Forelimb muscle (tissue), 1 donor: Measurements from ENCODE around the gene CAMTA1. TPM values are rescaled to one million over a fixed set of nuclear protein-coding genes. Genes with fewer than 3 reads are reported as not detected.

Source experiments
- DNase-seq: peaks from one replicate; pipeline ENCODE4 v3.0.0-alpha.2; 2013; ENCODE audit warnings: low read depth
- polyA plus RNA-seq: library from polyadenylated mRNA; unstranded; fragments of 120-200 nt; gene quantifications from one replicate; pipeline ENCODE4 v1.2.1, GENCODE V29; 2013; ENCODE audit not compliant: insufficient read length

The CAMTA1 gene
- polyA plus RNA-seq, 1 donor: 43.5 TPM

GRCh38 chr1:7040969-7041695 is 255.9 kb downstream of the CAMTA1 start:
- DNase-seq: no peak

DNA sequence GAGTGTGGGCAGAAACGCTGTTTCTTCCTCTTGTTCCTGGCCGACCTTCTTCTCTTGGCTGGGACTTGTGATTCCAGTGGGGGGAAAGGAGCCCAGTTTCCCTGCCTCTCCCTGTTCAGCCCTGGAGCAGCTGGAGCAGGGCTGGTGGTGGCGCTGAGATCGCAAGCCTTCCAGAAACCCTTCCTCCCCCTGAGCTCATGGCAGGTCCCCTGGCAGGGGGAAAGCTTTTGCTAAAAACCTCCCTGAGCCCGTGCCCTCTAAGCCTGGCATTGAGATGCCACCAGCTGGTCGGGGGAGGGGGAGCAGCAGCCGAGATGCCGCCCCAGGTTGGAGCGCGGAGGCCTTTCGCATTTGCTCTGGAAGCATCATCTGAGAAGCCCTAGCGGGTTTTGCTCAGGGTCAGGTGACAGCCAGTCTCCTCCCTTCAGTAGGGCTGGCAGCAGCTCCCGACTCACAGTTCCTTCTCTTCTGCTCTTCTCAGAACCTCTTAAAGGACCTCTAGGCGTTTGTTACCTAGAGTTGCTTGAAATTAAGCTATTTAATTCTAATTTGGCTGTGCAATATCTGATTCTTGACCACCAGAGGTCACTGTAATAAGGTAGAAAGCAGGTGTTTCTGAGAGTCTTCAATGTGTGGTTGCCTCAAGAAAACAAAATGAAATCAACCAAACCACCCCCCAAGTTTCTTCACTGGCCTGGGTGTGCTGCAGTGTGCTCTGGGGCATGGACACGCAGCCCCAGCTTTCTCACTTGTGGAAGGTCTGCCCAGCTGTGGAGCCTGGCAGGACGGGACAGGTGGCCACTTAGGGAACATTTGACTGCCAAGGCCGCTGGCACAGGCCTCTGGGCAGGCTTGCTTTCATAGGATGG is 257.3 kb downstream of the CAMTA1 start:
- DNase-seq: no peak

GRCh38 chr1:7043191-7043549 is 257.9 kb downstream of the CAMTA1 start:
- no peak for DNase-seq

- DNase-seq: no peak
Measured at GRCh38 chr1:7043719-7044535, 258.7 kb downstream of the CAMTA1 start.

- no peak for DNase-seq
Measured at GRCh38 chr1:7045897-7046296, 260.6 kb downstream of the CAMTA1 start.

DNA sequence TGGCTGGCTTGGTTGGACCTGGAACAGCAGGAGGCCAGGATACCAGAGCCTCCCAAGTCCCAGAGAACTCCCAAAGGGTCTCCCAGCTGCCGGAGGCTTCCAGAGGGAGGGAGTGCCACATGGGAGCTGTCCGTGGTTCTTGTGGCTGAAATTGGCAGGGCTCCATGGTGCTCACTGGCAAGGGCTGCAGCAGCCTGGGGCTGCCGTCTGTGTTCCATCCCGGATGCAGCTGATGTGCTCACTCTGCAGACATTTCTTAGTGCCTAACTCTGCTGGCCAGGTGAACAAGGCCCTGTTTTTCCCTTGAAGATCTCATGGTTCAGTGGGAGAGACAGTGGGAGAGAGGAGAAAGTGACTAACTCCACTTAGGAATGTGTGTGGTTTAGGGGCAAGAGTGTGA is 261.1 kb downstream of the CAMTA1 start:
- DNase-seq: no peak

DNA sequence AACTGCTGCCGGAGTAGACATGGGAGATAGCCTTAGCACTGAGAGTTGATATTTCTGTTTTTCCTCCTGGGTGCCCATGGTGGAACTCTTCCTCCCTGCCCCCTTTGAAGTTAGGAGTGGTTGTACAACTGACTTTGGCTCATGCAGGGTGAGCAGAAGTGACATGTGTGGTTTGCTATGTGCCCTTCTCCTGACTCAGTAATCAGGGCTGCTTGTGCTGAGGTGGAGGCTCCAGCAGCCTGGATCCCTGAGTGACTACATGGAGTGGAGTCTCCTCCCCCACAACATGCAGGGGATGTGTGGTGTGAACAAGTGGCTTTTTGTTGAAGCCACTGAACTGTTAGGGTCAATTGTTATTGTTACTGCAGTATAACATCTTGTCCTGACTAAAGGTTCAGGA is 261.6 kb downstream of the CAMTA1 start:
- DNase-seq: no peak

DNA sequence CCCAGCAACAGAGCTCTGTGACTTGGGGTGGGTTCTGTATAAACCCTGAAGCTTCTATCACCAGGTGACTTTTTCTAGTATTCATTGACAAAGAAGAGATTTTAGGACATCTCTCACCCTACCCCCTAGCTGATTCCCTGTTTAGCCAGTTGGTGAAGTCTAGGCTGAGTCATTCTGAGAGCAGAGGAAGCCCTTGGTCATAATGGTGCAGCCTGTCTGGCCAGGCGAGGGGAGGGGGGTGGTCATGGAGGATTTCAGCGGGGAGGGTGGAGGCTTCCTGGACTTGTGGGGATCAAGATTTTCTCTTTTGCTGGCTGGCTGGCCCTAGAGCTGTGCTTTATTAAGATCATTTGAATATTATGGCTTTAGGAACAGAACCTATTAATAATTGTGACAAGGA is 262.6 kb downstream of the CAMTA1 start:
- DNase-seq: no peak

GRCh38 chr1:7048395-7048794 is 263.1 kb downstream of the CAMTA1 start:
- no peak for DNase-seq

- no peak for DNase-seq
Measured at GRCh38 chr1:7049913-7050625, 264.8 kb downstream of the CAMTA1 start.

DNA sequence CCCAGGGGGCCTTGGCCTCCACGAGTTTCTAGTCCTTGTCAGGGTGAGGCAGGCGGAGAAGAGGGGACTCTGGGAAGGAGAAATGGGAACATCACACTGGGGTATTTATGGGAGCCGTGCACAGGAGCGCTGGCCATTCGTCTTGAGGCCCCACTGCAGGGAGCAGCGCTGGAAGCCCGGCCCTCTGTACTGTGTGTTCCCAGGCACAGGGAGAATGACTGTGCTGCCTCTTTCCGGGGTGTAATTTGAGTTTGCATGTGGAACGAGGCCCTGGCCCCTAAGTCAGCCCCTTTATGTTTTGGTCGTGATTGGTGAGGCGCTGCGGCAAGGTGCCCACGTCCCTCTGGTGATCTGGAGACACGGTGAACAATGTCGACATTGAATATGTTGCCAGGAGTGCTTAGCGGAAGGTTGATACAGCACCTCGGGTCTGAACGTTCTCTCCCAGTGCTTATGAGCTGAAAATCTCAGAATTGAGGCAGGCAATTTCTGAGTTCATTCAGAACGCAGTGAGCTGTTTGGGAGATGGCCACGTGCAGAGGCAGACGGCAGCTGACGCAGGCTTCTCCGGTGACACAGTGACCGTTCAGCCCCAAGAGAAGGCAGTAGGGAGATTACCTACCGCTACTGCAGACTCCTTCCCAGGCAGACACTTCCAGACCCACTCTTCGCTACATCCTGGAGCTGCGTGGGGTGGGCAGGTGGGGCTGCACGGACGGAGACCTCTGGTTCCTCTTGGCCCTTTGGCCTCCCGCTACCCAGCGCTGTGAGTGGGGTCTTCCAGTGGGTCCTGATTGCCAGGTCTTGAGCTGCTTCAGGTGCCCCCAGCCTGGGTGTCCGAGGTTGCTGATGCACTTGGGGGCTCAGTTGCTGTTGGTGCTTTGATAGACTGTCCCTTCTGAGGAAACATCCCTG is 265.8 kb downstream of the CAMTA1 start:
- no peak for DNase-seq

GRCh38 chr1:7052701-7053100 is 267.4 kb downstream of the CAMTA1 start:
- DNase-seq: no peak

DNA sequence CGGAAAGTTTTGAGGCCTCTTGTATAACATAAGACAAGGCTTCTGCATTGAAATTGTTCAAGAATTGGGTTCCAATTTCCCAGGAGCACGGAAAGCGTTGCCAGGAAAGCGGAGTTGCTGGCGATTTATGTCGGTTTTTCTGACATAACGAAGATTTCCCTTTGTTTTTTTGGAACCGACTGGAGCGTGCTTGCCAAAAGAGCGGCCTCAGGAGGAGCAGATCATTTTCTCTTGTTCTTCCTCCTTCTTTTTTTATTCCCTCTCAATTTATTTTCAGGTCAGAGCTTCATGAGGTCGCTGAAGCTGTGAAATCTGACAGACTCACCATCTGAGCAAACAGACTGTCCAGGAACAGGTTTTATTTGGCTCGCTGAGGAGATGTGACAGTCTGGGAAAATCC is 275.5 kb downstream of the CAMTA1 start:
- DNase-seq: peak; percentile 29

GRCh38 chr1:7062346-7063061 is 277.2 kb downstream of the CAMTA1 start:
- DNase-seq: no peak

- DNase-seq: no peak
Measured at GRCh38 chr1:7063981-7064380, 278.7 kb downstream of the CAMTA1 start.

DNA sequence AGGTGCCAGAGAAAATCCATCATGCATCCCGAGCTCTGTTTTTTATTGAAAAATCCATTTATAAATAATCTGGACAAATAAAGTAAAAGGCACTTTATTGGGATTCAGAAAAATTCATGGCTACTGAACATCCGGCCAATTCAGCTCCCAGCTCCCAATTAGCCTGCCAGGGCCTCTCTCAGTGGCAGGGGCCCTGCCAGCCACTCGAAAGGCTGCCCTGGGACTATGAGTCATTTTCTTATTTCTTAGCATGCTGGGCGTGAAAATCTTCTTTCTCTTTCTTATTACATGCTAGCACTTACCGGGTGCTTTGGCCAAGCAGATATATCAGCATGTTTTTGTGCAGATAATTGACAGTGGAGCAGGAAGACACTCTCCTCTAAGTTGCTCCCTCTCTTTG is 283.3 kb downstream of the CAMTA1 start:
- DNase-seq: no peak

GRCh38 chr1:7069931-7070330 is 284.7 kb downstream of the CAMTA1 start:
- no peak for DNase-seq

DNA sequence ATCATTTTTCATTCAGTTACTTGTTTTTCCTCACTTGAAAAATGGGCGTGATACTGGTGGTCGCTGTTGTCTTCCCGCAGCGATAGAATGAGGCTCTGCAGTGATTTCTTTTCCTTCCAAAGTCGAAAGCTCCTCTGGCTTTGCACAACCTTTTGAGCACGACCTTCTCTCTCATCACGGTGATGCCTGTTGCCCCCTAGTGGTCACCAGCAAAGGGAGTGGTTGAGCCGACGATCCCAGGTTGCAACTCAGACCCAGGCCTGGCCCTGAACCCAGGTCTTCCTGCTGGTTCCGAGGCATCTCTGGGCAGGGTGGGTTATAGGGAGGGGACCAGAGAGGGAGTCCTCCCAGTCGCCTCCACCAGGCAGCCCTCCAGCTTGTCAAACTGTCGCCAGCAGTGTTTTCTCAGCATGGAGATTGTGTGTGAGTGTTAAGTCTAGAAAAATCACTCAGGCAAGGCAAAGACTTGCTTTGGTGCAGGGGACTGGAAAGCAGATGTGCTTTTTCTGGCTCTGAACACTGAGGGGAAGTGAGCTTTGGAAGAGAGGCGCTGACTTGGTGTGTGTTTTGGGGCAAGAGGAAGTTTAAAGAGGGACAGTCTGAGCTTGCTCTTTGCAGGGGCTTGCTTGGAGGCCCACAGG is 285.3 kb downstream of the CAMTA1 start:
- DNase-seq: peak; percentile 45

DNA sequence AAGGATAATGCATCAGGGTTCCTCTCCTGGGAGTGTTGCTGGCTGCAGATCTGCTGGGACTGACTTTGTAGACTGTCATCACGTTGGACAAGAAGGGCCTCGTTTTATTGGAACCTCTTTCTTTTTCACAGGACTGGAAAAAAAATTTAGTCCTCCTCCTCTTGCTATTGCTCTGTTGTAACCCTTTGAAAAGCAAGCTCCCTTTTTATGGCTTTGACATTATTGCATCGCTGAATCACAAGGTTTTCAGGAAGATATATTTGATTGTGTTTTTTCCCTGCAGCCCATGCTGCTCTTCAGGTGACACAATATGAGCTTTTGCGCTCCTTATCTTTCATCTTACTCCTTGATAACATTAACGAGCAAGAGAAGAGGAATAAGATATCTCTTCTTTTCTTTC is 290.9 kb downstream of the CAMTA1 start:
- DNase-seq: no peak
